SK-N-SH (cell line): ENCODE data around the gene KCNQ5. TPM values are rescaled to one million over a fixed set of nuclear protein-coding genes. Genes with fewer than 3 reads are reported as not detected.

Source experiments
- CTCF ChIP-seq: fragments of 200-600 bp; sonication (generic); IDR thresholded peaks from 2 replicates; pipeline ENCODE4 v1.6.1; 2017; ENCODE audit warnings: antibody characterized with exemption, mild to moderate bottlenecking, moderate library complexity
- ELF1 ChIP-seq: IDR thresholded peaks from 2 replicates; pipeline ENCODE4 v1.4.0; 2012
- EP300 ChIP-seq, 2 experiments: IDR thresholded peaks; 2 replicates each; pipeline versions ENCODE4 v1.4.0 to v1.6.1; 2012; ENCODE audit warnings: borderline replicate concordance in 1 of 2, low read depth in 1 of 2, low read length in 1 of 2
- EZH2phosphoT487 ChIP-seq: fragments of 200-600 bp; sonication (generic); IDR thresholded peaks from 2 replicates; pipeline ENCODE4 v1.6.1; 2017; ENCODE audit warnings: low read depth, mixed run types, mild to moderate bottlenecking, antibody characterized with exemption, moderate library complexity, borderline replicate concordance
- FOSL2 ChIP-seq: IDR thresholded peaks from 2 replicates; pipeline ENCODE4 v1.4.0; 2012; ENCODE audit warnings: low read depth, mild to moderate bottlenecking, moderate library complexity, borderline replicate concordance
- MXI1 ChIP-seq: IDR thresholded peaks from 2 replicates; pipeline ENCODE4 v1.6.1; 2012; ENCODE audit warnings: mild to moderate bottlenecking, low read depth, low read length, improper control_type of control experiment
- PBX3 ChIP-seq: IDR thresholded peaks from 2 replicates; pipeline ENCODE4; 2012
- REST ChIP-seq: IDR thresholded peaks from 2 replicates; pipeline ENCODE4 v1.6.1; 2012; ENCODE audit warnings: mild to moderate bottlenecking, low read depth, low read length, moderate library complexity
- SIN3A ChIP-seq: IDR thresholded peaks from 2 replicates; pipeline ENCODE4 v1.6.1; 2012; ENCODE audit warnings: low read depth, mild to moderate bottlenecking, low read length, moderate library complexity, borderline replicate concordance
- SMC3 ChIP-seq: IDR thresholded peaks from 2 replicates; pipeline ENCODE4 v1.6.1; 2012; ENCODE audit warnings: low read depth, low read length, improper control_type of control experiment
- TCF12 ChIP-seq: IDR thresholded peaks from 2 replicates; pipeline ENCODE4 v1.4.0; 2012
- TEAD4 ChIP-seq: IDR thresholded peaks from 2 replicates; pipeline ENCODE4 v1.4.0; 2012; ENCODE audit warnings: mild to moderate bottlenecking, borderline replicate concordance; ENCODE audit not compliant: insufficient read depth
- YY1 ChIP-seq: IDR thresholded peaks from 2 replicates; pipeline ENCODE4 v1.4.0; 2012; ENCODE audit warnings: low read depth, mild to moderate bottlenecking
- ZBTB33 ChIP-seq: IDR thresholded peaks from 2 replicates; pipeline ENCODE4 v1.4.0; 2012; ENCODE audit warnings: low read depth, borderline replicate concordance
- polyA plus RNA-seq, 3 experiments: library from polyadenylated mRNA; depleted of rRNA; stranded (reverse); fragments of >200 nt; gene quantifications; 2 replicates each; pipeline ENCODE4 v1.2.3, GENCODE V29; 2012
- TF ChIP-seq, protein P1 (sequence below): IDR thresholded peaks from 2 replicates; pipeline ENCODE4 v1.4.0; 2012; ENCODE audit warnings: low read depth

The KCNQ5 gene
- polyA plus RNA-seq, 1 of the 3 experiments (the other 2 are of a cell fraction) = 3.2 TPM

DNA sequence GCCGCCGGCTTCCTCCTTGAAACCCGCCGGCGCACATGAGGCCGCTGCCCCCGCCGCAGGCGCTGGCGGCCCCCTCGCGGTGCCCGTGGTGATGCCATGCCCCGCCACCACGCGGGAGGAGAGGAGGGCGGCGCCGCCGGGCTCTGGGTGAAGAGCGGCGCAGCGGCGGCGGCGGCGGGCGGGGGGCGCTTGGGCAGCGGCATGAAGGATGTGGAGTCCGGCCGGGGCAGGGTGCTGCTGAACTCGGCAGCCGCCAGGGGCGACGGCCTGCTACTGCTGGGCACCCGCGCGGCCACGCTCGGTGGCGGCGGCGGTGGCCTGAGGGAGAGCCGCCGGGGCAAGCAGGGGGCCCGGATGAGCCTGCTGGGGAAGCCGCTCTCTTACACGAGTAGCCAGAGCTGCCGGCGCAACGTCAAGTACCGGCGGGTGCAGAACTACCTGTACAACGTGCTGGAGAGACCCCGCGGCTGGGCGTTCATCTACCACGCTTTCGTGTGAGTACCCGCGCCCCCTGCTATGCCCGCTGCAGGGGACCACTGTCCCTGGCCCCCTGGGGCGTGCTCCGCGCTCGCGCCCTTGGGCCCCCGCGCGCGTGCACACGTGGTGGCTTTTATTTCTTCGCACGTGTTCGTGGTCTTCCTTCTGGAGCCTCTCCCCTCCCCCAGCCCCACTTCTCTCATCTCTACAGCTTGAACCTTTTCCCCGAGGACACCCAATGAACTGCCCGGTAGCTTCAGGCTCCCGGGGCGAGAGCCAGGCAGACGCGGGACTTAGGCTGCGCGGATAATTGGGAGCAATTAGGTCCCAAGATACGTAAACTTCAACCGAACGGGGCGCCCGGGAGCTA, 453 bp downstream of the KCNQ5 start (continued):
- TF ChIP-seq CTCF (peak; percentile 42), REST (no peak), SMC3 (peak; percentile 8; the same call in 1 of the 2 replicates), YY1 (no peak), EP300 (IDR thresholded peaks at IDR 0.05; ENCODE audit: borderline replicate concordance in 1 of 2, low read depth in 1 of 2, low read length in 1 of 2) (0 out of 4 replicates have a peak, but pooled peaks of 1 of the 2 experiments have one; percentile 6), SIN3A (peak; percentile 79; the same call in 1 of the 2 replicates), TCF12 (peak; percentile 29; the same call in 1 of the 2 replicates), TEAD4 (no peak), EZH2phosphoT487 (no peak), PBX3 (no peak), MXI1 (peak; percentile 49), FOSL2 (no peak), ELF1 (no peak), ZBTB33 (no peak)
- TF ChIP-seq, protein P1, sequence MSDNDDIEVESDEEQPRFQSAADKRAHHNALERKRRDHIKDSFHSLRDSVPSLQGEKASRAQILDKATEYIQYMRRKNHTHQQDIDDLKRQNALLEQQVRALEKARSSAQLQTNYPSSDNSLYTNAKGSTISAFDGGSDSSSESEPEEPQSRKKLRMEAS = peak; percentile 88
- TF ChIP-seq, all 33 proteins: peak for 8
